ENCODE measurements around the gene TMEM240.

DNA sequence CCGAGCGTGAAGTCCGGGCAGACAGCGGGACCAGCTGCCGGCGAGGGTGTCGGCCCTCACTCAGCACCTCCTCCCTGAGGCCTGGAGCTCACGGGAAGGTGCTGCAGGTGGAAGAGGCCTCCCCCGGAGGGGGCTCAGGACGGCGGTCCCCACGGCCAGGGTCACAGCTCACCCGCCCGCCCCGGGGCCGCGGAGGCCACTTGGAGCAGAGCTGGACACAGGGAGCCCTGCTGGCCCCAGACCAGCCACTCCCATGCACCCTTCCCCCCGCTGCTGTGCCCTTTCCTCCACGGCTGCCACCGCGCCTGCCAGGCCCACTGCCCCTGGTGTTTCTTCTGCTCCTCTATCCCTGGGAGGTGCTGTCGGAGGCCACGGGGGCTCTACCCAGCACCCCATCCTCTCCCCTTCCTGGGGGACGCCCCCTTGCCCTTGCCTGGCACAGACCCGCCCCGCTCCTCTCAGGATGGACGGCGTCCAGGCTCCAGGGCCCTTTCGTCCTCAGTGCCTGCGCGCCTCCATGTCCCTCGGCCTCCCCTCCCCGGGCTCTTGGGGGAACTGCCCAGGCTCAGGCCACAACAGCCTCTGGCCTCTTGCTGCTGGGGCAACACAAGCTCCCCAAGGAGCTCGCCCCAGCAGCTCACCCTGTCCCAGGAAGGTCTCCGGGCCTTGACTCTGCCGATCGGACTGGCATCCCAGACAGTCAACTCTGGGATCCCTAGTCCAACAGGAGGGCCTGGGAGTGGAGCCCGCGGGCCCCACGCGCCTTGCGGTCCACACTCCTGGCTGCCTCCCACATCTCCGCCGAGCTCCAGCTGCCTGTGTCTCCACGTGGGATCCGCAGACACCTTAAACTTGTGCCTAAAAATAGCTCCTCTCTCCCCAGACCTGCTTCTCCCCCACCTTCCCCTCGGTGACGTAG lies 4.1 kb downstream of the TMEM240 start:
- TF ChIP-seq YY1 (IDR thresholded peaks at IDR 0.05; ENCODE audit: low read depth, low read length) (no peak), SUZ12 (IDR thresholded peaks at IDR 0.05; ENCODE audit: low read length) (no peak), MAX (IDR thresholded peaks at IDR 0.05) (no peak), TAF1 (IDR thresholded peaks at IDR 0.05; ENCODE audit: low read depth, low read length) (no peak), JUND (IDR thresholded peaks at IDR 0.05; ENCODE audit: low read length) (no peak), TBP (IDR thresholded peaks at IDR 0.05; ENCODE audit: low read depth, low read length) (no peak), POLR2AphosphoS5 (IDR thresholded peaks at IDR 0.05; ENCODE audit: low read depth, low read length) (no peak)
- TF ChIP-seq, protein P1, sequence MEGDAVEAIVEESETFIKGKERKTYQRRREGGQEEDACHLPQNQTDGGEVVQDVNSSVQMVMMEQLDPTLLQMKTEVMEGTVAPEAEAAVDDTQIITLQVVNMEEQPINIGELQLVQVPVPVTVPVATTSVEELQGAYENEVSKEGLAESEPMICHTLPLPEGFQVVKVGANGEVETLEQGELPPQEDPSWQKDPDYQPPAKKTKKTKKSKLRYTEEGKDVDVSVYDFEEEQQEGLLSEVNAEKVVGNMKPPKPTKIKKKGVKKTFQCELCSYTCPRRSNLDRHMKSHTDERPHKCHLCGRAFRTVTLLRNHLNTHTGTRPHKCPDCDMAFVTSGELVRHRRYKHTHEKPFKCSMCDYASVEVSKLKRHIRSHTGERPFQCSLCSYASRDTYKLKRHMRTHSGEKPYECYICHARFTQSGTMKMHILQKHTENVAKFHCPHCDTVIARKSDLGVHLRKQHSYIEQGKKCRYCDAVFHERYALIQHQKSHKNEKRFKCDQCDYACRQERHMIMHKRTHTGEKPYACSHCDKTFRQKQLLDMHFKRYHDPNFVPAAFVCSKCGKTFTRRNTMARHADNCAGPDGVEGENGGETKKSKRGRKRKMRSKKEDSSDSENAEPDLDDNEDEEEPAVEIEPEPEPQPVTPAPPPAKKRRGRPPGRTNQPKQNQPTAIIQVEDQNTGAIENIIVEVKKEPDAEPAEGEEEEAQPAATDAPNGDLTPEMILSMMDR (IDR thresholded peaks at IDR 0.05; ENCODE audit: control extremely low read depth in 1 of 3, insufficient read depth in 1 of 3, low read depth in 1 of 3, low read length in 3 of 3), result no peak
